GM12878 (cell line): Measurements from ENCODE around the gene POLA2. TPM values are rescaled to one million over a fixed set of nuclear protein-coding genes. Genes with fewer than 3 reads are reported as not detected.
A peak's percentile ranks its signal among the peaks of the same experiment; 100 is the strongest.

ENCODE experiments used
- ATAC-seq: fragments of 200-7000 bp; cut with Tn5 transposase; 3 replicates; pipeline ENCODE4 v1.9.1; 2020; ENCODE audit warnings: mild to moderate bottlenecking, moderate library complexity
- BruUV-seq: library from RNA; stranded (reverse); fragments of 400-500 nt; replicated peaks from 2 replicates; lab custom pipeline; 2021; lab: Mats Ljungman, UMichigan
- CTCF ChIA-PET: fragments of 300-600 bp; sonication (Branson Sonifier 250); formaldehyde crosslinking; extraction: SDS; loops from one replicate; lab custom pipeline; 2021; ENCODE audit warnings: inconsistent platforms; lab: Yijun Ruan, JAX
- POLR2A ChIA-PET: fragments of 350-600 bp; formaldehyde crosslinking; extraction: SDS; loops from one replicate; lab custom pipeline; 2021; ENCODE audit warnings: inconsistent platforms; lab: Charles Lee
- RAD21 ChIA-PET: fragments of 300-600 bp; sonication (Branson Sonifier 250); formaldehyde crosslinking; loops from one replicate; lab custom pipeline; 2023; ENCODE audit warnings: antibody characterized with exemption; ENCODE audit not compliant: unreplicated experiment; lab: Charles Lee
- SMC1A ChIA-PET: fragments of 300-600 bp; sonication (Branson Sonifier 250); formaldehyde crosslinking; loops from one replicate; lab custom pipeline; 2023; ENCODE audit not compliant: unreplicated experiment, uncharacterized antibody; lab: Charles Lee
- DNase-seq: peaks from one replicate; pipeline ENCODE4 v3.0.0-alpha.2; 2011; ENCODE audit warnings: low read depth, low spot score
- FAIRE-seq: peaks from 3 replicates; lab custom pipeline; 2011; peaks lifted over from hg19 to GRCh38; lab: Jason Lieb, UNC
- H2AFZ ChIP-seq: 2 replicates; pipeline ENCODE4 v1.6.0; 2011; ENCODE audit warnings: low read depth, low read length, control low read depth; ENCODE audit not compliant: control insufficient read depth
- H3K27ac ChIP-seq: 2 replicates; pipeline ENCODE4 v1.5.1; 2011; ENCODE audit warnings: control low read depth; ENCODE audit not compliant: control insufficient read depth, insufficient read depth
- H3K27me3 ChIP-seq, 2 experiments: replicated peaks in 1 of 2; 2 replicates each; pipeline versions ENCODE4 v1.6.0 to v1.6.1; 2011; ENCODE audit warnings: low read length in 1 of 2; ENCODE audit not compliant: control insufficient read depth in 2 of 2, insufficient read depth in 2 of 2
- H3K36me3 ChIP-seq, 2 experiments: 2 replicates each; pipeline ENCODE4 v1.5.1; 2011; ENCODE audit warnings: low read length in 1 of 2; ENCODE audit not compliant: control insufficient read depth in 2 of 2, insufficient read depth in 2 of 2
- H3K4me1 ChIP-seq: 2 replicates; pipeline ENCODE4 v1.6.1; 2011; ENCODE audit warnings: mild to moderate bottlenecking, low read length, moderate library complexity, mixed read lengths; ENCODE audit not compliant: control insufficient read depth, insufficient read depth
- H3K4me2 ChIP-seq: 2 replicates; pipeline ENCODE4 v1.6.0; 2011; ENCODE audit warnings: control low read depth; ENCODE audit not compliant: control insufficient read depth, insufficient read depth
- H3K4me3 ChIP-seq: fragments of 200-600 bp; sonication (generic); 2 replicates; pipeline ENCODE4 v1.5.1; 2016
- H3K79me2 ChIP-seq: 2 replicates; pipeline ENCODE4 v1.6.0; 2011; ENCODE audit warnings: low read length; ENCODE audit not compliant: control insufficient read depth, insufficient read depth
- H3K9ac ChIP-seq: 2 replicates; pipeline ENCODE4 v1.8.0; 2011; ENCODE audit warnings: low read length, control low read depth, mixed read lengths; ENCODE audit not compliant: control insufficient read depth, insufficient read depth
- H3K9me3 ChIP-seq: replicated peaks from 3 replicates; pipeline ENCODE4 v1.5.1; 2011; ENCODE audit warnings: mild to moderate bottlenecking, low read length; ENCODE audit not compliant: control insufficient read depth, insufficient read depth
- H4K20me1 ChIP-seq: 2 replicates; pipeline ENCODE4 v1.6.0; 2011; ENCODE audit not compliant: control insufficient read depth, insufficient read depth
- DPF2 ChIP-seq: fragments of 450-650 bp; IDR thresholded peaks from 2 replicates; pipeline ENCODE4 v1.6.1; 2017; ENCODE audit warnings: mild to moderate bottlenecking
- EGR1 ChIP-seq, 2 experiments: IDR thresholded peaks; 1 replicate in 1 of 2; 2 replicates in 1 of 2; pipeline ENCODE4 v1.6.1; 2011 to 2012; ENCODE audit warnings: low read depth in 2 of 2, low read length in 2 of 2, borderline replicate concordance in 1 of 2, mild to moderate bottlenecking in 1 of 2, moderate library complexity in 1 of 2
- EZH2 ChIP-seq: IDR thresholded peaks from 2 replicates; pipeline ENCODE4 v1.6.1; 2012; ENCODE audit warnings: low read depth, mild to moderate bottlenecking, control low read depth, inconsistent platforms, low read length, borderline replicate concordance; ENCODE audit not compliant: control insufficient read depth
- HCFC1 ChIP-seq: fragments of 150-350 bp; IDR thresholded peaks from 2 replicates; pipeline ENCODE4 v1.6.1; 2014; ENCODE audit warnings: low read length
- IKZF1 ChIP-seq: fragments of 450-650 bp; conservative IDR thresholded peaks from 2 replicates; pipeline ENCODE4 v1.6.1; 2017; ENCODE audit warnings: antibody characterized with exemption, mild to moderate bottlenecking
- LARP7 ChIP-seq: fragments of 450-650 bp; IDR thresholded peaks from 2 replicates; pipeline ENCODE4 v1.6.1; 2017; ENCODE audit warnings: mild to moderate bottlenecking
- MEF2A ChIP-seq: IDR thresholded peaks from 2 replicates; pipeline ENCODE4 v1.6.1; 2011; ENCODE audit warnings: low read depth, mild to moderate bottlenecking, low read length, moderate library complexity; ENCODE audit not compliant: insufficient read depth
- NFYA ChIP-seq: IDR thresholded peaks from 2 replicates; pipeline ENCODE4 v1.6.1; 2011; ENCODE audit warnings: low read depth, mild to moderate bottlenecking, low read length, improper control_type of control experiment, borderline replicate concordance
- NFYB ChIP-seq: IDR thresholded peaks from 2 replicates; pipeline ENCODE4 v1.6.1; 2011; ENCODE audit warnings: low read depth, mild to moderate bottlenecking, low read length, improper control_type of control experiment, moderate library complexity; ENCODE audit not compliant: insufficient read depth
- NR2C1 ChIP-seq: fragments of 450-650 bp; IDR thresholded peaks from 2 replicates; pipeline ENCODE4 v1.6.1; 2017; ENCODE audit warnings: antibody characterized with exemption, mild to moderate bottlenecking, moderate library complexity
- NR2F1 ChIP-seq: fragments of 450-650 bp; conservative IDR thresholded peaks from 2 replicates; pipeline ENCODE4 v1.6.1; 2017; ENCODE audit warnings: mild to moderate bottlenecking
- PAX5 ChIP-seq: IDR thresholded peaks from 2 replicates; pipeline ENCODE4 v1.6.1; 2011; ENCODE audit warnings: low read depth, low read length, borderline replicate concordance
- YY1 ChIP-seq: IDR thresholded peaks from 2 replicates; pipeline ENCODE4 v1.6.1; 2011; ENCODE audit warnings: low read depth, mild to moderate bottlenecking, low read length
- ZNF274 ChIP-seq: IDR thresholded peaks from one replicate; pipeline ENCODE4 v1.8.0; 2011; ENCODE audit not compliant: insufficient read length, insufficient read depth
- WGBS: methylation state at CpG from one replicate; pipeline ENCODE4 v1.1.6; 2016; ENCODE audit warnings: low lambda C conversion rate; ENCODE audit not compliant: insufficient replicate concordance, insufficient coverage; ENCODE audit errors: missing lambda C conversion rate; 5-methylcytosine and 5-hydroxymethylcytosine counted together
- in situ Hi-C: fragments of 300-500 bp; cut with MboI; formaldehyde crosslinking; loops from 9 replicates; pipeline ENCODE4 v1.14.3; 2018; ENCODE audit warnings: mixed read lengths
- intact Hi-C: fragments of 100-400 bp; cut with micrococcal nuclease; formaldehyde crosslinking; loops from one replicate; pipeline ENCODE4 v1.14.2; 2022; ENCODE audit not compliant: unreplicated experiment
- polyA plus RNA-seq, 11 experiments: library from polyadenylated mRNA; depleted of rRNA in 4 of 11; unstranded in 6 of 11; stranded (reverse) in 5 of 11; fragments of >200 nt; fragmentation: Nextera tagmentation in 4 of 11; fragmentation: Illumina TruSeq in 1 of 11; extraction: Ambion mirVana in 4 of 11; extraction: Trizol in 1 of 11; gene quantifications; 1 replicate in 1 of 11; 2 replicates in 10 of 11; pipeline versions ENCODE4 v1.2.1 to v1.2.3, GENCODE V29; 2011 to 2016; ENCODE audit warnings: inconsistent platforms in 2 of 11, missing spikeins in 2 of 11, low read depth in 1 of 11
- total RNA-seq, 4 experiments: library from RNA; depleted of rRNA in 3 of 4; stranded (reverse); fragments of >200 nt in 3 of 4; fragmentation: Illumina TruSeq in 1 of 4; extraction: Trizol in 1 of 4; gene quantifications; 2 replicates each; pipeline versions ENCODE4 v1.2.1 to v1.2.3, GENCODE V29; 2013 to 2021
- TF ChIP-seq, protein P1 (sequence below): IDR thresholded peaks from 2 replicates; pipeline ENCODE4 v1.6.1; 2012; ENCODE audit warnings: mild to moderate bottlenecking, low read depth, low read length
- TF ChIP-seq, protein P2 (sequence below): fragments of 150-350 bp; IDR thresholded peaks from 2 replicates; pipeline ENCODE4 v1.6.1; 2016; ENCODE audit warnings: low read depth, low read length

The POLA2 gene
- total and polyA plus RNA-seq, 10 of the 15 experiments (the other 5 are each of a cell fraction or from before 2014, with no cell fraction given) = 4.2 to 121 (median 56.2) TPM

DNA sequence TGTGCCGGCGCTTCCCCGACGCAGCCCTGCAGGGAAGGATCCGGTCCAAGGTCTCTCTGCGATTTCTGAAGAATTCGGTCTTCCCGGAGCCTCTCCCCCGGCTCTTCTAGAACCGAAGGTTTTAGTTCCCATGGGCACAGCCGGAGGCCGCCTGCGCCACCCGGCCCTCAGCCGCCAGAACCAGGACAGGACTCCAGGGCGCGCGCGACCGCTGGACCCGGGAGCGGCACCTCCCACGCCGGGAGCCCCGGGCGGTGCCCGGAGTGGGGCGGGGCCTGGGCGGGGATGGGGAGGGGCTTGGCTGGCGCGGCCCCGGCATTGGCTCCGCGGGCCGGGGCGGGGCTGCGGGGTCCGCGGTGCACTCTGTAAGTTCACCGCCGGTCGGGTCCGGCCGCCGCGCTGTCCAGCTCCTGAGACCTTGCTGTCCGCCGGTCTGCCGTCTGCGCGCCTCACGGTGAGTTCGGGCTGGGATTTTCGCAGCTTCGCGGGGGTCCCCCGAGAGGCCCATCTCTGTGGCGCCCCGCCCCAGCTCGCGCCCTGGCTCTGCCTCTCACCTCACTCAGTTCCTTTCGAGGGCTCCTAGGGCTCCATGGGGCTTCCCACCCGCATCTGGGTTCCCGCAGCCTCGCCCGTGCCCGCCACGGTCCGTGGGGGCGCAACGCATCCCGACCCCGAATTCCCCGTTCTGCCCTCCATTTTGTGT, 52.9 kb downstream of the POLA2 start, which contains the start of gene CDC42EP2:
Gene CDC42EP2 (plus strand): TSS at position 366 of the 703 bp plus-strand sequence. CDS start 6,033 bp downstream, outside the sequence.
- no TSS peak for BruUV-seq
- POLR2A ChIA-PET = interaction anchor here (0.5 to 3.1 kb wide), 7 partner anchors 15 to 299 kb away, joined by 3 to 29 read pairs (median 5); no protein-coding TSS in a partner anchor
- TF ChIP-seq, protein P1, sequence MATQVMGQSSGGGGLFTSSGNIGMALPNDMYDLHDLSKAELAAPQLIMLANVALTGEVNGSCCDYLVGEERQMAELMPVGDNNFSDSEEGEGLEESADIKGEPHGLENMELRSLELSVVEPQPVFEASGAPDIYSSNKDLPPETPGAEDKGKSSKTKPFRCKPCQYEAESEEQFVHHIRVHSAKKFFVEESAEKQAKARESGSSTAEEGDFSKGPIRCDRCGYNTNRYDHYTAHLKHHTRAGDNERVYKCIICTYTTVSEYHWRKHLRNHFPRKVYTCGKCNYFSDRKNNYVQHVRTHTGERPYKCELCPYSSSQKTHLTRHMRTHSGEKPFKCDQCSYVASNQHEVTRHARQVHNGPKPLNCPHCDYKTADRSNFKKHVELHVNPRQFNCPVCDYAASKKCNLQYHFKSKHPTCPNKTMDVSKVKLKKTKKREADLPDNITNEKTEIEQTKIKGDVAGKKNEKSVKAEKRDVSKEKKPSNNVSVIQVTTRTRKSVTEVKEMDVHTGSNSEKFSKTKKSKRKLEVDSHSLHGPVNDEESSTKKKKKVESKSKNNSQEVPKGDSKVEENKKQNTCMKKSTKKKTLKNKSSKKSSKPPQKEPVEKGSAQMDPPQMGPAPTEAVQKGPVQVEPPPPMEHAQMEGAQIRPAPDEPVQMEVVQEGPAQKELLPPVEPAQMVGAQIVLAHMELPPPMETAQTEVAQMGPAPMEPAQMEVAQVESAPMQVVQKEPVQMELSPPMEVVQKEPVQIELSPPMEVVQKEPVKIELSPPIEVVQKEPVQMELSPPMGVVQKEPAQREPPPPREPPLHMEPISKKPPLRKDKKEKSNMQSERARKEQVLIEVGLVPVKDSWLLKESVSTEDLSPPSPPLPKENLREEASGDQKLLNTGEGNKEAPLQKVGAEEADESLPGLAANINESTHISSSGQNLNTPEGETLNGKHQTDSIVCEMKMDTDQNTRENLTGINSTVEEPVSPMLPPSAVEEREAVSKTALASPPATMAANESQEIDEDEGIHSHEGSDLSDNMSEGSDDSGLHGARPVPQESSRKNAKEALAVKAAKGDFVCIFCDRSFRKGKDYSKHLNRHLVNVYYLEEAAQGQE = peak; percentile 41; the same call in 1 of the 2 replicates
- TF ChIP-seq PAX5 = no peak
- 0 out of 2 replicates have a peak, but pooled peaks have one; percentile 16 for TF ChIP-seq NR2F1
- peak; percentile 38; the same call in 1 of the 2 replicates for TF ChIP-seq LARP7
- 0 out of 2 replicates have a peak, but pooled peaks have one; percentile 26 for TF ChIP-seq NFYB
- peak; percentile 61 for TF ChIP-seq IKZF1
- TF ChIP-seq NFYA = no peak
- TF ChIP-seq HCFC1 = no peak
- 0 out of 2 replicates have a peak, but pooled peaks have one; percentile 32 for TF ChIP-seq YY1
- TF ChIP-seq ZNF274 = no peak
- TF ChIP-seq MEF2A = no peak
- TF ChIP-seq, protein P2, sequence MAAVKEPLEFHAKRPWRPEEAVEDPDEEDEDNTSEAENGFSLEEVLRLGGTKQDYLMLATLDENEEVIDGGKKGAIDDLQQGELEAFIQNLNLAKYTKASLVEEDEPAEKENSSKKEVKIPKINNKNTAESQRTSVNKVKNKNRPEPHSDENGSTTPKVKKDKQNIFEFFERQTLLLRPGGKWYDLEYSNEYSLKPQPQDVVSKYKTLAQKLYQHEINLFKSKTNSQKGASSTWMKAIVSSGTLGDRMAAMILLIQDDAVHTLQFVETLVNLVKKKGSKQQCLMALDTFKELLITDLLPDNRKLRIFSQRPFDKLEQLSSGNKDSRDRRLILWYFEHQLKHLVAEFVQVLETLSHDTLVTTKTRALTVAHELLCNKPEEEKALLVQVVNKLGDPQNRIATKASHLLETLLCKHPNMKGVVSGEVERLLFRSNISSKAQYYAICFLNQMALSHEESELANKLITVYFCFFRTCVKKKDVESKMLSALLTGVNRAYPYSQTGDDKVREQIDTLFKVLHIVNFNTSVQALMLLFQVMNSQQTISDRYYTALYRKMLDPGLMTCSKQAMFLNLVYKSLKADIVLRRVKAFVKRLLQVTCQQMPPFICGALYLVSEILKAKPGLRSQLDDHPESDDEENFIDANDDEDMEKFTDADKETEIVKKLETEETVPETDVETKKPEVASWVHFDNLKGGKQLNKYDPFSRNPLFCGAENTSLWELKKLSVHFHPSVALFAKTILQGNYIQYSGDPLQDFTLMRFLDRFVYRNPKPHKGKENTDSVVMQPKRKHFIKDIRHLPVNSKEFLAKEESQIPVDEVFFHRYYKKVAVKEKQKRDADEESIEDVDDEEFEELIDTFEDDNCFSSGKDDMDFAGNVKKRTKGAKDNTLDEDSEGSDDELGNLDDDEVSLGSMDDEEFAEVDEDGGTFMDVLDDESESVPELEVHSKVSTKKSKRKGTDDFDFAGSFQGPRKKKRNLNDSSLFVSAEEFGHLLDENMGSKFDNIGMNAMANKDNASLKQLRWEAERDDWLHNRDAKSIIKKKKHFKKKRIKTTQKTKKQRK = no peak
- peak in 1 of 2 experiments; percentile 48; a peak in 1 of 3 replicates for TF ChIP-seq EGR1 (IDR thresholded peaks at IDR 0.05; ENCODE audit: borderline replicate concordance in 1 of 2, low read depth in 2 of 2, low read length in 2 of 2)
- TF ChIP-seq NR2C1 = no peak
- peak; percentile 44; the same call in 1 of the 2 replicates for TF ChIP-seq DPF2
- no peak for TF ChIP-seq EZH2

More for the DNA sequence above, 52.9 kb downstream of the POLA2 start, which contains the start of gene CDC42EP2:
- Histone ChIP-seq H3K27me3 (peaks cover 0 to 1% of the 10 kb centered on the region in 2 experiments; a peak in 2 of 4 replicates), H3K4me3 (peak within 1 kb of the TSS; percentile 95), H3K4me1 (no peaks in the 10 kb centered on the region), H3K36me3 (no peaks in the 10 kb centered on the region), H3K9ac (peak within 1 kb of the TSS; percentile 31; the same call in 1 of the 2 replicates), H2AFZ (peak within 1 kb of the TSS; percentile 84), H3K4me2 (peak within 1 kb of the TSS; percentile 80), H3K9me3 (no peaks in the 10 kb centered on the region), H3K79me2 (no peaks in the 10 kb centered on the region), H4K20me1 (no peaks in the 10 kb centered on the region), H3K27ac (no peak within 1 kb of the TSS)
- ChIA-PET RAD21 (interaction anchor here (0.8 to 7.9 kb wide), 19 partner anchors 12 to 536 kb away, joined by 3 to 254 read pairs (median 5); partner anchors contain the start of genes DPF2 and TM7SF2), SMC1A (interaction anchor here (0.5 to 11.6 kb wide), 11 partner anchors 15 to 474 kb away, joined by 3 to 180 read pairs (median 4); no protein-coding TSS in a partner anchor), CTCF (interaction anchor here (0.7 to 15.4 kb wide), 38 partner anchors 10 to 1183 kb away, joined by 3 to 351 read pairs (median 5); partner anchors contain the start of genes DPF2, POLA2 and TM7SF2)
- intact Hi-C loops (loop anchor here (1.0 to 5.0 kb wide), 4 partner anchors 39 to 198 kb away; no protein-coding TSS in a partner anchor), in situ Hi-C loops (no loop called here)
- DNase-seq = no peak
- 2% methylated on average over 59 of the region's 74 CpGs for WGBS
- ATAC-seq = peak; percentile 97
- no peak for FAIRE-seq
